Measurements from ENCODE around the gene NEK5. TPM values are rescaled to one million over a fixed set of nuclear protein-coding genes. Genes with fewer than 3 reads are reported as not detected.

NEK5 gene, protein sequence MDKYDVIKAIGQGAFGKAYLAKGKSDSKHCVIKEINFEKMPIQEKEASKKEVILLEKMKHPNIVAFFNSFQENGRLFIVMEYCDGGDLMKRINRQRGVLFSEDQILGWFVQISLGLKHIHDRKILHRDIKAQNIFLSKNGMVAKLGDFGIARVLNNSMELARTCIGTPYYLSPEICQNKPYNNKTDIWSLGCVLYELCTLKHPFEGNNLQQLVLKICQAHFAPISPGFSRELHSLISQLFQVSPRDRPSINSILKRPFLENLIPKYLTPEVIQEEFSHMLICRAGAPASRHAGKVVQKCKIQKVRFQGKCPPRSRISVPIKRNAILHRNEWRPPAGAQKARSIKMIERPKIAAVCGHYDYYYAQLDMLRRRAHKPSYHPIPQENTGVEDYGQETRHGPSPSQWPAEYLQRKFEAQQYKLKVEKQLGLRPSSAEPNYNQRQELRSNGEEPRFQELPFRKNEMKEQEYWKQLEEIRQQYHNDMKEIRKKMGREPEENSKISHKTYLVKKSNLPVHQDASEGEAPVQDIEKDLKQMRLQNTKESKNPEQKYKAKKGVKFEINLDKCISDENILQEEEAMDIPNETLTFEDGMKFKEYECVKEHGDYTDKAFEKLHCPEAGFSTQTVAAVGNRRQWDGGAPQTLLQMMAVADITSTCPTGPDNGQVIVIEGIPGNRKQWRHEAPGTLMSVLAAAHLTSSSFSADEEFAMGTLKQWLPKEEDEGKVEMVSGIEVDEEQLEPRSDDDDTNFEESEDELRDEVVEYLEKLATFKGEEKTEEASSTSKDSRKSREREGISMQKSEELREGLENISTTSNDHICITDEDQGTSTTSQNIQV
- total RNA-seq, result not detected

GRCh38 chr13:52128714-52129700, at the start of gene NEK5:
Gene NEK5, minus strand, starts transcription at chr13:52129073. Its CDS starts 1,591 bp downstream, at chr13:52127482.

GRCh38 chr13:52159159-52159982, 30.5 kb upstream of the NEK5 start, which contains the start of gene NEK3:
Gene NEK3, minus strand, starts transcription at chr13:52159597. Its CDS starts 3,406 bp downstream, at chr13:52156191.

GRCh38 chr13:52024481-52024880, 104.4 kb downstream of the NEK5 start, which contains the start of gene UTP14C:
Gene UTP14C, plus strand, starts transcription at chr13:52024691. Its CDS starts 4,114 bp downstream, at chr13:52028805.

DNA sequence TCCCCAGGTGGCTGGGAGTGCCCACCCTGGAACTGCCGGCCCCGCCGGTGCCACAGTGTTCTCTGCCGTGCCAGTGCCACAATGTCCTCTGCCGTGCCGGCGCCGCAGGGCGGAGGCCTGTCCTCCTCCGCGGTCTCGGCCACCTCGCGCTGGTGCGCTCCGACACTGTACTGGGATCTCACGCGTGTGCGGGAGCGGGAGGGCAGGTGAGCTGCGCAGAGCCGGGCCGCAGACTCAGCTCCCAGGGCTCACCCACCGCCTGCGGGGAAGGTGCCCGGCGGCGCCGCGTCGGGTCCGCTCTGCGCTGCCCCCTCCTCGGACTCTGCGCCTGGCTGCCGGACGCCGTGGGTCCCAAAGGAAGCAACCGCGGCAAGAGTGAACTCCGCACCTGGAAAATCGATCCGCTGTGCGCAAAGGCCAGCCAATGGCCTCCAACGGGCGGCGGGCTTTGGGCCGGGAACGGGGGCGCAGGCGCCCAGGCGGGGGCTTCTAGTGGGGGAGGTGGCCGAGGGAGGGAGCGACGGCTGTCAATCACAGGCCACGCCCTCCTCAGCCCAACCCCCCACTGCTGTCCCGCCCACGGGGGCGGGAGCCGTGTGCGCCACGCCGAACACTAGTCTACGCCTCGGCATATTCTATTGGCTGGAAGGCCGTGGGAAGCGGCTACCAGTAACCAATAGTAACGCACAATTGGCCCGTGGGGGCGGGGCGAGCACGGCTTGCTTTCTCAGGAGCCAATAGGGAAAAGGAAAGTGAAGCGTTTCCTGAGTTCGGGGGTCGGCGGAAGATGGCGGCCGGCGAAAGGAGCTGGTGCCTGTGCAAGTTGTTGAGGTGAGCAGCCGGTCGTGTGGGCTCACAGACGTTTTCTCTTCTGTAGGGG, 117.0 kb downstream of the NEK5 start, which contains the start of gene ALG11:
ALG11 (plus strand) TSS at position 767 of the 880 bp plus-strand sequence; CDS start at position 788, 21 bp downstream.

GRCh38 chr13:52010890-52011631, 117.8 kb downstream of the NEK5 start, which contains the start of gene ATP7B:
Gene ATP7B, minus strand, starts transcription at chr13:52011450. Its CDS starts 113 bp downstream, at chr13:52011337.

Other genes starting within 250 kb of the NEK5 start
- gene ATP7B, start 117.6 kb downstream of the NEK5 start, total RNA-seq, result under 1 TPM; 0.71 to 0.87 TPM
- gene ALG11, start 116.7 kb downstream of the NEK5 start, total RNA-seq, result 10 to 100 TPM; 25.3 to 32.3 TPM
- 10 to 100 TPM; 10.6 to 11.8 TPM for gene UTP14C, start 104.4 kb downstream of the NEK5 start, total RNA-seq
- 1 to 10 TPM; 6.9 to 8.0 TPM for gene NEK3, start 30.5 kb upstream of the NEK5 start, total RNA-seq

All from activated naive CD4-positive, alpha-beta T cell treated with anti-CD3 and anti-CD28 coated beads, Interleukin-2, amount 10 ng/mL, durations not matched to agents 5 hours and 36 hours (primary cell).